Caki2 (cell line): Measurements from ENCODE around the gene CCDC34. TPM values are rescaled to one million over a fixed set of nuclear protein-coding genes. Genes with fewer than 3 reads are reported as not detected.

Experiments
- DNase-seq: peaks from one replicate; pipeline ENCODE4 v3.0.0-alpha.2; 2015; ENCODE audit warnings: low read depth
- in situ Hi-C: cut with HindIII; loops from 2 replicates; pipeline ENCODE4 v1.10.0; 2016; ENCODE audit warnings: low sequenced_read_pairs, low pct_unique_long_range_greater_than_20kb, mixed read lengths
- total RNA-seq: library from RNA; depleted of rRNA; stranded (reverse); fragments of >200 nt; shearing (Covaris generic); gene quantifications from 2 replicates; pipeline ENCODE4 v1.2.3, GENCODE V29; 2014; ENCODE audit warnings: low replicate concordance; rRNA removed

Gene CCDC34
- total RNA-seq, result 16.8 and 29.5 TPM in 2 replicates

GRCh38 chr11:27362749-27363575 lies at the start of gene CCDC34:
TSS of gene CCDC34 (minus strand) at chr11:27363215. CDS start at chr11:27363194, 21 bp downstream.
- DNase-seq, result peak; percentile 86
- in situ Hi-C loops, result loop anchor here (25.0 kb wide), 1 partner anchor 176 kb away; no protein-coding TSS in a partner anchor

GRCh38 chr11:27412192-27412691 lies 49.2 kb upstream of the CCDC34 start:
- in situ Hi-C loops, result no loop called here
- no peak for DNase-seq

- in situ Hi-C loops, result no loop called here
- no peak for DNase-seq
Observed at GRCh38 chr11:27411328-27411727, 48.3 kb upstream of the CCDC34 start.

- in situ Hi-C loops, result no loop called here
- DNase-seq, result no peak
Observed at GRCh38 chr11:27410272-27410671, 47.3 kb upstream of the CCDC34 start.

- in situ Hi-C loops, result no loop called here
- DNase-seq, result no peak
Observed at GRCh38 chr11:27409742-27410141, 46.7 kb upstream of the CCDC34 start.

GRCh38 chr11:27409049-27409448 lies 46.0 kb upstream of the CCDC34 start:
- in situ Hi-C loops, result no loop called here

GRCh38 chr11:27408246-27408800 lies 45.3 kb upstream of the CCDC34 start:
- DNase-seq, result no peak
- in situ Hi-C loops, result no loop called here

More at GRCh38 chr11:27409049-27409448, 46.0 kb upstream of the CCDC34 start:
- no peak for DNase-seq

- in situ Hi-C loops, result no loop called here
- no peak for DNase-seq
Observed at GRCh38 chr11:27406498-27407354, 43.7 kb upstream of the CCDC34 start.

GRCh38 chr11:27405134-27405533 lies 42.1 kb upstream of the CCDC34 start:
- DNase-seq, result no peak
- in situ Hi-C loops, result no loop called here

- in situ Hi-C loops, result no loop called here
- DNase-seq, result no peak
Observed at GRCh38 chr11:27404427-27404826, 41.4 kb upstream of the CCDC34 start.

GRCh38 chr11:27403195-27403594 lies 40.2 kb upstream of the CCDC34 start:
- in situ Hi-C loops, result no loop called here

GRCh38 chr11:27402450-27402849 lies 39.4 kb upstream of the CCDC34 start:
- in situ Hi-C loops, result no loop called here
- no peak for DNase-seq

More at GRCh38 chr11:27403195-27403594, 40.2 kb upstream of the CCDC34 start:
- no peak for DNase-seq

GRCh38 chr11:27401833-27402316 lies 38.9 kb upstream of the CCDC34 start:
- in situ Hi-C loops, result no loop called here
- no peak for DNase-seq

- no peak for DNase-seq
- in situ Hi-C loops, result no loop called here
Observed at GRCh38 chr11:27401280-27401832, 38.3 kb upstream of the CCDC34 start.

- in situ Hi-C loops, result no loop called here
- DNase-seq, result no peak
Observed at GRCh38 chr11:27398400-27398770, 35.4 kb upstream of the CCDC34 start.

- DNase-seq, result no peak
- in situ Hi-C loops, result no loop called here
Observed at GRCh38 chr11:27397624-27398399, 34.8 kb upstream of the CCDC34 start.

GRCh38 chr11:27396259-27396839 lies 33.3 kb upstream of the CCDC34 start:
- in situ Hi-C loops, result no loop called here
- DNase-seq, result no peak
